PFSK-1 (cell line): Measurements from ENCODE around the gene KBTBD4.

Source experiments
- POLR2AphosphoS5 ChIP-seq: IDR thresholded peaks from 2 replicates; pipeline ENCODE4 v1.6.1; 2012; ENCODE audit warnings: low read depth, mild to moderate bottlenecking, control low read depth, low read length, moderate library complexity
- SIN3A ChIP-seq: IDR thresholded peaks from 2 replicates; pipeline ENCODE4 v1.6.1; 2012; ENCODE audit warnings: mild to moderate bottlenecking, low read length, moderate library complexity, borderline replicate concordance; ENCODE audit not compliant: insufficient read depth
- TAF1 ChIP-seq: IDR thresholded peaks from 2 replicates; pipeline ENCODE4 v1.6.1; 2012; ENCODE audit warnings: low read length, control low read depth, borderline replicate concordance; ENCODE audit not compliant: insufficient read depth

- TF ChIP-seq POLR2AphosphoS5 (no peak), TAF1 (no peak), SIN3A (no peak)
Measured at GRCh38 chr11:47603295-47603694, 24.5 kb upstream of the KBTBD4 start.
